Calu3 (cell line): ENCODE data around the gene OR11A1. TPM values are rescaled to one million over a fixed set of nuclear protein-coding genes. Genes with fewer than 3 reads are reported as not detected.

Experiments used
- BruUV-seq: library from RNA; stranded (reverse); fragments of 400-500 nt; replicated peaks from 2 replicates; lab custom pipeline; 2021; lab: Mats Ljungman, UMichigan
- CTCF ChIA-PET: fragments of 300-600 bp; sonication (Branson Sonifier 250); formaldehyde crosslinking; loops from one replicate; lab custom pipeline; 2022; ENCODE audit warnings: antibody characterized with exemption; lab: Charles Lee
- DNase-seq: peaks from one replicate; pipeline ENCODE4 v3.0.0; 2022
- H3K27ac Mint-ChIP-seq: one replicate; pipeline ENCODE4 v1.8.0; 2022; ENCODE audit warnings: mixed read lengths; ENCODE audit not compliant: unreplicated experiment
- H3K27me3 Mint-ChIP-seq: one replicate; pipeline ENCODE4 v1.8.0; 2022; ENCODE audit warnings: mixed read lengths; ENCODE audit not compliant: unreplicated experiment
- H3K36me3 Mint-ChIP-seq: one replicate; pipeline ENCODE4 v1.8.0; 2022; ENCODE audit warnings: mild to moderate bottlenecking, moderate library complexity, mixed read lengths; ENCODE audit not compliant: insufficient read depth, unreplicated experiment
- H3K4me1 Mint-ChIP-seq: one replicate; pipeline ENCODE4 v1.8.0; 2022; ENCODE audit warnings: mild to moderate bottlenecking, low read depth, mixed read lengths; ENCODE audit not compliant: unreplicated experiment
- H3K4me3 Mint-ChIP-seq: one replicate; pipeline ENCODE4 v1.8.0; 2022; ENCODE audit warnings: mild to moderate bottlenecking, low read depth, moderate library complexity, mixed read lengths; ENCODE audit not compliant: unreplicated experiment
- H3K9me3 Mint-ChIP-seq: one replicate; pipeline ENCODE4 v1.8.0; 2022; ENCODE audit warnings: low read depth, mixed read lengths; ENCODE audit not compliant: unreplicated experiment
- intact Hi-C: fragments of 100-400 bp; cut with micrococcal nuclease; formaldehyde crosslinking; loops from one replicate; pipeline ENCODE4 v1.10.0; 2022; ENCODE audit not compliant: unreplicated experiment
- total RNA-seq: library from RNA; stranded (reverse); gene quantifications from 2 replicates; pipeline ENCODE4 v1.2.3, GENCODE V29; 2022
- TF ChIP-seq, protein P1 (sequence below): fragments of 200-600 bp; IDR thresholded peaks from one replicate; pipeline ENCODE4 v1.8.0; 2022; ENCODE audit warnings: antibody characterized with exemption; ENCODE audit not compliant: unreplicated experiment

OR11A1 gene
- total RNA-seq, 1 experiment from 2014 or later: not detected

DNA sequence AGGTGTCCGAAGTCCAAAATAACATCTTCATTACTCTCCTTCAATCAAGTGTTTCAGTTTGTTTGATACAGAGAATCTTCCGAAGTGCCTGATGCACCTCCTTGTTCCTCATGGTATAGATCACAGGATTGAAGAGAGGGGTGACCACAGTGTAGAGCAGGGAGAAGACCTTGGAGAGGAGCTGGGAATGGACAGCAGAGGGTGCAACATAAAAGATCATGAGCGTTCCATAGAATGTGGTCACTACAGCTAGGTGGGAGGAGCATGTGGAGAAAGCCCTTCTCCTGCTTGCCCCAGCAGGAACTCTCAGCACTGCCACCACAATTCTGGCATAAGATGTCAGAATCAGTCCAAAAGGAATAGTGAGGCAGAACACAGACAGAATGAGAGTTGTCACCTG is 30.2 kb downstream of the OR11A1 start:
- Mint-ChIP-seq H3K36me3 (no peaks in the 10 kb centered on the region), H3K4me3 (no peak overlapping the region), H3K27me3 (no peaks in the 10 kb centered on the region), H3K4me1 (no peaks in the 10 kb centered on the region), H3K9me3 (no peaks in the 10 kb centered on the region), H3K27ac (no peak overlapping the region)
- intact Hi-C loops: no loop called here
- BruUV-seq: no TSS peak
- no peak for DNase-seq
- CTCF ChIA-PET: no interaction called here
- TF ChIP-seq, protein P1, sequence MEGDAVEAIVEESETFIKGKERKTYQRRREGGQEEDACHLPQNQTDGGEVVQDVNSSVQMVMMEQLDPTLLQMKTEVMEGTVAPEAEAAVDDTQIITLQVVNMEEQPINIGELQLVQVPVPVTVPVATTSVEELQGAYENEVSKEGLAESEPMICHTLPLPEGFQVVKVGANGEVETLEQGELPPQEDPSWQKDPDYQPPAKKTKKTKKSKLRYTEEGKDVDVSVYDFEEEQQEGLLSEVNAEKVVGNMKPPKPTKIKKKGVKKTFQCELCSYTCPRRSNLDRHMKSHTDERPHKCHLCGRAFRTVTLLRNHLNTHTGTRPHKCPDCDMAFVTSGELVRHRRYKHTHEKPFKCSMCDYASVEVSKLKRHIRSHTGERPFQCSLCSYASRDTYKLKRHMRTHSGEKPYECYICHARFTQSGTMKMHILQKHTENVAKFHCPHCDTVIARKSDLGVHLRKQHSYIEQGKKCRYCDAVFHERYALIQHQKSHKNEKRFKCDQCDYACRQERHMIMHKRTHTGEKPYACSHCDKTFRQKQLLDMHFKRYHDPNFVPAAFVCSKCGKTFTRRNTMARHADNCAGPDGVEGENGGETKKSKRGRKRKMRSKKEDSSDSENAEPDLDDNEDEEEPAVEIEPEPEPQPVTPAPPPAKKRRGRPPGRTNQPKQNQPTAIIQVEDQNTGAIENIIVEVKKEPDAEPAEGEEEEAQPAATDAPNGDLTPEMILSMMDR: no peak

GRCh38 chr6:29425075-29425474 is 31.8 kb downstream of the OR11A1 start:
- Mint-ChIP-seq H3K4me3 (no peak overlapping the region), H3K27ac (no peak overlapping the region), H3K9me3 (no peaks in the 10 kb centered on the region), H3K36me3 (no peaks in the 10 kb centered on the region), H3K4me1 (no peaks in the 10 kb centered on the region), H3K27me3 (no peaks in the 10 kb centered on the region)
- intact Hi-C loops: no loop called here
- no TSS peak for BruUV-seq
- CTCF ChIA-PET: interaction anchor here (1.0 to 1.2 kb wide), 2 partner anchors 102 to 1283 kb away, joined by 3 read pairs; partner anchors contain the start of gene ZKSCAN8
- no peak for DNase-seq
- TF ChIP-seq, protein P1: no peak

- BruUV-seq: no TSS peak
- TF ChIP-seq, protein P1: no peak
- H3K36me3 Mint-ChIP-seq: no peaks in the 10 kb centered on the region
- no peaks in the 10 kb centered on the region for H3K4me1 Mint-ChIP-seq
- H3K4me3 Mint-ChIP-seq: no peak overlapping the region
- no peaks in the 10 kb centered on the region for H3K9me3 Mint-ChIP-seq
- DNase-seq: no peak
- H3K27ac Mint-ChIP-seq: no peak overlapping the region
- intact Hi-C loops: no loop called here
- H3K27me3 Mint-ChIP-seq: no peaks in the 10 kb centered on the region
- CTCF ChIA-PET: interaction anchor here (1.2 kb wide), 1 partner anchor 103 kb away, joined by 3 read pairs; no protein-coding TSS in a partner anchor
These were observed 32.3 kb downstream of the OR11A1 start for GRCh38 chr6:29424575-29424974.

DNA sequence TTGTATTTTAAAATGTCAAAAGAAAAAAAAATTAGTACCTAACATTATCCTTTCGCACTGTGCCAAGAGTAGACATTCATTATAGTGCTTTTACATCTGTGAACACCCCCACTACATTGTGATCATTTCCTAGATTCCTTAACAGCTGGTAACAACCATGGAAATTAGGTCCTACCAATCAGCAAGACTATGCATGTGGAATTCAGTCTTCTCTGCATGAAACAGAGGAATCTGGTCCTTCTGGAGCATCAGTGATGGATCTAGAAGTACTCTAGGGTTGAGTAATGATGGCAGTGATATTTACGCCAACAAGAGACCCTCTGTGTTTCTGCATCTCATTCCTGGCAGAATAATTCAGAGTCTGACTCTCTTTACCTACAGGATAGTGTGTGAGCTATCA is 32.7 kb downstream of the OR11A1 start:
- Mint-ChIP-seq H3K4me1 (no peaks in the 10 kb centered on the region), H3K27ac (no peak overlapping the region), H3K9me3 (no peaks in the 10 kb centered on the region), H3K36me3 (no peaks in the 10 kb centered on the region), H3K27me3 (no peaks in the 10 kb centered on the region), H3K4me3 (no peak overlapping the region)
- CTCF ChIA-PET: interaction anchor here (1.2 kb wide), 1 partner anchor 103 kb away, joined by 3 read pairs; no protein-coding TSS in a partner anchor
- TF ChIP-seq, protein P1: no peak
- no peak for DNase-seq
- BruUV-seq: no TSS peak
- intact Hi-C loops: no loop called here
